OCI-M2 (cell line): ENCODE measurements around the gene NABP1.
A peak's percentile ranks its signal among the peaks of the same experiment; 100 is the strongest.
"Not testable (repeated sequence)": the region's sequence is repeated elsewhere in the genome, so short reads cannot be mapped to it uniquely, and the experiment has no call there.

Source experiments
- DNase-seq: peaks from one replicate; lab custom pipeline; 2025; ENCODE audit not compliant: unreplicated experiment; lab: John Stamatoyannopoulos, UW

NABP1 gene

GRCh38 chr2:191677646-191678436 lies at the start of gene NABP1:
NABP1 (plus strand) TSS chr2:191678136; CDS start chr2:191678615, 479 bp downstream.
- DNase-seq: peak; percentile 63

- DNase-seq: no peak
Observed at GRCh38 chr2:191629001-191629453, 48.9 kb upstream of the NABP1 start.

- DNase-seq: no peak
Observed at GRCh38 chr2:191629976-191630712, 47.8 kb upstream of the NABP1 start.

- DNase-seq: no peak
Observed at GRCh38 chr2:191631754-191632153, 46.2 kb upstream of the NABP1 start.

GRCh38 chr2:191632426-191632825 lies 45.5 kb upstream of the NABP1 start:
- no peak for DNase-seq

- no peak for DNase-seq
Observed at GRCh38 chr2:191634791-191635190, 43.1 kb upstream of the NABP1 start.

GRCh38 chr2:191635333-191636234 lies 42.4 kb upstream of the NABP1 start:
- DNase-seq: no peak

GRCh38 chr2:191636235-191636543 lies 41.7 kb upstream of the NABP1 start:
- DNase-seq: no peak

- DNase-seq: no peak
Observed at GRCh38 chr2:191636586-191636985, 41.4 kb upstream of the NABP1 start.

GRCh38 chr2:191637182-191638078 lies 40.5 kb upstream of the NABP1 start:
- DNase-seq: no peak

GRCh38 chr2:191638079-191638801 lies 39.7 kb upstream of the NABP1 start:
- no peak for DNase-seq

GRCh38 chr2:191638802-191639172 lies 39.1 kb upstream of the NABP1 start:
- no peak for DNase-seq

GRCh38 chr2:191641609-191642008 lies 36.3 kb upstream of the NABP1 start:
- no peak for DNase-seq

- no peak for DNase-seq
Observed at GRCh38 chr2:191642541-191642940, 35.4 kb upstream of the NABP1 start.

- DNase-seq: no peak
Observed at GRCh38 chr2:191643429-191643828, 34.5 kb upstream of the NABP1 start.

GRCh38 chr2:191644613-191645012 lies 33.3 kb upstream of the NABP1 start:
- DNase-seq: not testable (repeated sequence)

- DNase-seq: no peak
Observed at GRCh38 chr2:191645032-191645431, 32.9 kb upstream of the NABP1 start.

GRCh38 chr2:191645434-191646162 lies 32.3 kb upstream of the NABP1 start:
- DNase-seq: no peak
